Tibial artery (tissue), 4 donors: Measurements from ENCODE around the gene ZGPAT.

Experiments
- DNase-seq, 2 donors: peaks; one replicate each; pipeline ENCODE4 v3.0.0-alpha.2; 2019
- H3K27ac ChIP-seq, 2 donors: fragments of 200-600 bp; sonication (generic) in 1 of 2; 1 replicate in 1 of 2; 2 replicates in 1 of 2; pipeline ENCODE4 v1.5.1; 2018 to 2019; ENCODE audit warnings: mild to moderate bottlenecking in 1 of 2
- H3K27me3 ChIP-seq, 2 donors: fragments of 200-600 bp; sonication (generic) in 1 of 2; one replicate each; pipeline versions ENCODE4 v1.5.1 to v1.6.0; 2016 to 2019
- H3K36me3 ChIP-seq, 3 donors: fragments of 200-600 bp; sonication (generic) in 2 of 3; one replicate each; pipeline ENCODE4 v1.5.1; 2016 to 2019; ENCODE audit warnings: mild to moderate bottlenecking in 2 of 3
- H3K4me1 ChIP-seq, 4 donors: fragments of 200-600 bp; sonication (generic) in 2 of 4; 1 replicate in 3 of 4; 2 replicates in 1 of 4; pipeline ENCODE4 v1.5.1; 2016 to 2019
- H3K4me3 ChIP-seq, 2 donors: fragments of 200-600 bp; sonication (generic) in 1 of 2; 1 replicate in 1 of 2; 2 replicates in 1 of 2; pipeline ENCODE4 v1.5.1; 2018 to 2019; ENCODE audit warnings: mild to moderate bottlenecking in 2 of 2
- H3K9me3 ChIP-seq, 3 donors: fragments of 200-600 bp; sonication (generic) in 1 of 3; one replicate each; pipeline ENCODE4 v1.5.1; 2016 to 2019
- CTCF ChIP-seq, 2 experiments: fragments of 200-600 bp in 1 of 2; fragments of 450-650 bp in 1 of 2; IDR thresholded peaks; one replicate each; pipeline ENCODE4 v1.5.1; 2017 to 2019; ENCODE audit warnings: antibody characterized with exemption in 2 of 2, mild to moderate bottlenecking in 1 of 2, moderate library complexity in 1 of 2
- intact Hi-C: fragments of 100-400 bp; cut with DNase I; formaldehyde crosslinking; loops from one replicate; pipeline ENCODE4 v1.15.0; 2023; ENCODE audit warnings: low total_unique reads

The ZGPAT gene

GRCh38 chr20:63700199-63701050 is 7.4 kb upstream of the ZGPAT start:
- Histone ChIP-seq H3K27me3 (no peaks in the 10 kb centered on the region), H3K36me3 (peaks cover 5 to 52% (median 46%) of the 10 kb centered on the region in 3 donors), H3K4me1 (peaks cover 0 to 41% (median 34%) of the 10 kb centered on the region in 4 donors), H3K4me3 (no peak overlapping the region), H3K9me3 (no peaks in the 10 kb centered on the region), H3K27ac (no peak overlapping the region)
- intact Hi-C loops: no loop called here
- peak in 1 of 2 donors; percentile 64 for DNase-seq
- TF ChIP-seq CTCF (IDR thresholded peaks at IDR 0.05): no peak

- no peak overlapping the region for H3K27ac ChIP-seq
- no peak overlapping the region for H3K4me3 ChIP-seq
- no peaks in the 10 kb centered on the region for H3K9me3 ChIP-seq
- no peak for DNase-seq
- peaks cover 11 to 56% (median 46%) of the 10 kb centered on the region in 3 donors for H3K36me3 ChIP-seq
- H3K4me1 ChIP-seq: peaks cover 0 to 43% (median 35%) of the 10 kb centered on the region in 4 donors
- no peak for TF ChIP-seq CTCF (IDR thresholded peaks at IDR 0.05)
- intact Hi-C loops: no loop called here
- H3K27me3 ChIP-seq: no peaks in the 10 kb centered on the region
These were observed 6.8 kb upstream of the ZGPAT start for GRCh38 chr20:63701051-63701328.

GRCh38 chr20:63701329-63702035 is 6.4 kb upstream of the ZGPAT start:
- H3K4me3 ChIP-seq: no peak overlapping the region
- intact Hi-C loops: no loop called here
- H3K9me3 ChIP-seq: no peaks in the 10 kb centered on the region
- TF ChIP-seq CTCF (IDR thresholded peaks at IDR 0.05): no peak
- H3K4me1 ChIP-seq: peaks cover 0 to 43% (median 37%) of the 10 kb centered on the region in 4 donors
- no peak overlapping the region for H3K27ac ChIP-seq
- DNase-seq: peak in 1 of 2 donors; percentile 62
- H3K36me3 ChIP-seq: peaks cover 11 to 60% (median 50%) of the 10 kb centered on the region in 3 donors
- H3K27me3 ChIP-seq: no peaks in the 10 kb centered on the region

GRCh38 chr20:63702036-63702665 is 5.7 kb upstream of the ZGPAT start:
- H3K4me1 ChIP-seq: peaks cover 0 to 43% (median 36%) of the 10 kb centered on the region in 4 donors
- H3K27ac ChIP-seq: no peak overlapping the region
- H3K36me3 ChIP-seq: peaks cover 11 to 60% (median 50%) of the 10 kb centered on the region in 3 donors
- TF ChIP-seq CTCF (IDR thresholded peaks at IDR 0.05): no peak
- intact Hi-C loops: no loop called here
- H3K27me3 ChIP-seq: no peaks in the 10 kb centered on the region
- no peaks in the 10 kb centered on the region for H3K9me3 ChIP-seq
- no peak overlapping the region for H3K4me3 ChIP-seq
- peak in 1 of 2 donors; percentile 59 for DNase-seq

GRCh38 chr20:63702751-63703470 is 4.9 kb upstream of the ZGPAT start:
- Histone ChIP-seq H3K27me3 (no peaks in the 10 kb centered on the region), H3K36me3 (peaks cover 11 to 60% (median 44%) of the 10 kb centered on the region in 3 donors), H3K27ac (no peak overlapping the region), H3K4me1 (peaks cover 0 to 36% (median 31%) of the 10 kb centered on the region in 4 donors), H3K9me3 (no peaks in the 10 kb centered on the region), H3K4me3 (no peak overlapping the region)
- intact Hi-C loops: no loop called here
- TF ChIP-seq CTCF (IDR thresholded peaks at IDR 0.05): no peak
- peak in 1 of 2 donors; percentile 56 for DNase-seq
